Rectal smooth muscle tissue (tissue), 1 donor: ENCODE results near the gene PDZD8.

ENCODE experiments used
- H3K27ac ChIP-seq: one replicate; pipeline ENCODE4 v1.7.0; 2013; ENCODE audit warnings: low read depth, low read length, inconsistent platforms
- H3K27me3 ChIP-seq: one replicate; pipeline ENCODE4 v1.7.0; 2013; ENCODE audit warnings: low read length; ENCODE audit not compliant: control insufficient read depth, insufficient read depth
- H3K36me3 ChIP-seq: one replicate; pipeline ENCODE4 v1.7.0; 2013; ENCODE audit warnings: low read length; ENCODE audit not compliant: control insufficient read depth, insufficient read depth
- H3K4me1 ChIP-seq: one replicate; pipeline ENCODE4 v1.7.0; 2013; ENCODE audit warnings: low read length; ENCODE audit not compliant: control insufficient read depth, insufficient read depth
- H3K4me3 ChIP-seq: one replicate; pipeline ENCODE4 v1.7.0; 2013; ENCODE audit warnings: low read length
- H3K9ac ChIP-seq: one replicate; pipeline ENCODE4 v1.7.0; 2013; ENCODE audit warnings: low read length

PDZD8 gene

DNA sequence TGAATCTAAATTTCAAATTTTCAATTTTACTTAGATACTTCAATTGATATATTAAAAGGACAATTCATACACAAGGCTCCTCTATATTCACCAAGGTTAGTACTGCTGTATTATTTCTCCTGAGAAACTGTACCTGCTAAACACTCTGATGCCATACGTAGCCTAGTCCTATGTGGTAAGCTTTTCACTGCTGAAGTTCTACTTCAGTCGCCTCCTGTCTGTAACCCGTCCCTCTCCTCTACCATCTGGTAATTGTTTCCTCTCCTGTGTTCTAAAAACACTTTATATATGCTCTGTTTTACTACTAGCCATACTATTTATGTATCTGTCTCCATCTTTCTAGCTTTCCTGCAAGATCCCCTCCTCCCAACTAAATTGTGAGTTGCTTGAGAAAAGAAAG lies 20.2 kb downstream of the PDZD8 start:
- Histone ChIP-seq H3K27ac (no peak overlapping the region), H3K9ac (no peak overlapping the region), H3K27me3 (no peaks in the 10 kb centered on the region), H3K36me3 (no peaks in the 10 kb centered on the region), H3K4me1 (peaks cover 6% of the 10 kb centered on the region), H3K4me3 (no peak overlapping the region)

DNA sequence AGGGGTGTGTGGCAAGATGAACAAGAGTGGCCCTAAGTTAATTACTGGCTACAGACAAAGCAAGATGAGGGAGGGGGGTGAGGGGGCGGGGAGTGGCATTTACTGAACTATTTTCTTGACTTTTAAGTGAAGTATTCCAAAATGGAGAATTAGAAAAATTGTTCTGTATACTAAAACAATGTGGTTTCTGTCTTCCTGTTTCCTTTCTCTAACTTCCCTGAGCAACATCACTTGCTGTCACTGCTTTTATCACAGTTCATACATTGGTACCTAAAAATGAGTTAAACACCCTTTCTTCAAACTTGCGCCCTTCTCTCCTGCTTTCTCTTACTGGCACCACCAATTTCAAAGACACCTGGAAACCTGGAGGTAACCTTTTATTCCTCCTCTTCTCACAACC lies 21.6 kb downstream of the PDZD8 start:
- Histone ChIP-seq H3K36me3 (no peaks in the 10 kb centered on the region), H3K27ac (no peak overlapping the region), H3K9ac (no peak overlapping the region), H3K27me3 (no peaks in the 10 kb centered on the region), H3K4me3 (no peak overlapping the region), H3K4me1 (peaks cover 6% of the 10 kb centered on the region)

DNA sequence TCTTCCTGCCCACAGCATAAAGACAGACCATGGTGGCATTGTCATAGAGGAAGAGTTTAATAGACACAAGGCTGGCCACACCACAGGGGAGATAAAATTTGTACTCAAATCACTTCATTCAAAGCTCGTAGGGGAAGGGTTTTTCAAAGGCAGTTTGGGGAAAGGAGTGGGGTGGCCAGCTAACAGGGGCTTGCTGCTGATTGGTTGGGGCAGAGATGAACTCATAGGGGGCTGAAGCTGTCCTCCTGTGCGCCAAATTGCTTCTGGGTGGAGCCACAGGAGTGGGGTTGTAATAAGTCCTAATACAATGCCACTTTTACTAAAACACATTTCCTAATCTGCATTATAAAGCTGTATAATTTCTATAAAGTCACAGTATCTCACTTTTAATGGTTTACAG lies 22.5 kb downstream of the PDZD8 start:
- no peaks in the 10 kb centered on the region for H3K36me3 ChIP-seq
- no peaks in the 10 kb centered on the region for H3K27me3 ChIP-seq
- H3K9ac ChIP-seq: no peak overlapping the region
- no peak overlapping the region for H3K4me3 ChIP-seq
- no peak overlapping the region for H3K27ac ChIP-seq
- H3K4me1 ChIP-seq: peaks cover 6% of the 10 kb centered on the region

- no peak overlapping the region for H3K9ac ChIP-seq
- H3K36me3 ChIP-seq: no peaks in the 10 kb centered on the region
- no peak overlapping the region for H3K4me3 ChIP-seq
- no peak overlapping the region for H3K27ac ChIP-seq
- H3K4me1 ChIP-seq: peaks cover 6% of the 10 kb centered on the region
- no peaks in the 10 kb centered on the region for H3K27me3 ChIP-seq
Measured at GRCh38 chr10:117351996-117352395, 23.2 kb downstream of the PDZD8 start.

- Histone ChIP-seq H3K4me3 (no peak overlapping the region), H3K36me3 (no peaks in the 10 kb centered on the region), H3K4me1 (peaks cover 6% of the 10 kb centered on the region), H3K9ac (no peak overlapping the region), H3K27ac (no peak overlapping the region), H3K27me3 (no peaks in the 10 kb centered on the region)
Measured at GRCh38 chr10:117351558-117351957, 23.7 kb downstream of the PDZD8 start.

DNA sequence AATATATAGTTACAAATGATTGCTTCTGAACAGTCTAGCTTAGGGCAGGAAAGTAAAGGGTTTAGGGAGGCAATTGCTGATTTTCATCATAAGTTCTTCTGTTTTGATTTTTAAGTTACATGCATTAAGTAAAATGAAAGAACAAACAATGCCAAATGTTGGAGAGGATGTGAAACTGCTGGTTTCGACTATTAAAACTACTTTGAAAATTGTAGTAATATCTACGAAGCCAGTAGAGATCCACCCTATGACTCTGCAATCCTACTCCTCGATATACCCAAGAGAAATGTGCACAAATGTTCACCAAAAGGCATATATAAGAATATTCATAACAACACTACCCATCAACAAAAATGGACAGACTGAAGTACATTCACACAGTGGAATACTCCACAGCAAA lies 24.3 kb downstream of the PDZD8 start:
- H3K9ac ChIP-seq: no peak overlapping the region
- H3K36me3 ChIP-seq: no peaks in the 10 kb centered on the region
- no peak overlapping the region for H3K27ac ChIP-seq
- H3K27me3 ChIP-seq: no peaks in the 10 kb centered on the region
- H3K4me1 ChIP-seq: peaks cover 6% of the 10 kb centered on the region
- no peak overlapping the region for H3K4me3 ChIP-seq

- Histone ChIP-seq H3K4me3 (no peak overlapping the region), H3K36me3 (no peaks in the 10 kb centered on the region), H3K9ac (no peak overlapping the region), H3K27me3 (no peaks in the 10 kb centered on the region), H3K27ac (no peak overlapping the region), H3K4me1 (no peaks in the 10 kb centered on the region)
Measured at GRCh38 chr10:117348236-117348635, 27.0 kb downstream of the PDZD8 start.

GRCh38 chr10:117346574-117346973 lies 28.7 kb downstream of the PDZD8 start:
- Histone ChIP-seq H3K27me3 (no peaks in the 10 kb centered on the region), H3K4me1 (no peaks in the 10 kb centered on the region), H3K4me3 (peak overlapping the region; percentile 7), H3K36me3 (no peaks in the 10 kb centered on the region), H3K9ac (no peak overlapping the region), H3K27ac (no peak overlapping the region)

DNA sequence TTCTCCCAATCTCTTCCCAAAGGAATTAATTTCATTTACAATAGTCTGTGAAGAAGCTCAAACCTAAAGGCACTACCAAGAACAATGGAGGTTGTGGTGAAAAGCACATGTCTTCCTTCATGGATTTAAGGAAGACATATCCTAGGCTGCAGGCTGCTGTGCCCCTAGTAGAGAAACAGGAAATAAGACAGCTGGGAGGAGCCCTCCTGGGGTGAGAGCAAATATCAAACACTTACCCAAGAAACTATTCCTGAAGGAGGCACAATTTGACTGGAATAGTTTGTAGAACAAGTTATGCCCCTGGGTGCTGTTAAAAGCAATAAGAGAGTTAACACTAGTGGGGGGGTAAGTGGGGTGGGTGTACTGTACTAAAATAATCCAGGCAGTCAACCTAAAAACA lies 30.1 kb downstream of the PDZD8 start:
- no peak overlapping the region for H3K9ac ChIP-seq
- H3K27me3 ChIP-seq: no peaks in the 10 kb centered on the region
- H3K4me3 ChIP-seq: no peak overlapping the region
- no peak overlapping the region for H3K27ac ChIP-seq
- H3K36me3 ChIP-seq: no peaks in the 10 kb centered on the region
- no peaks in the 10 kb centered on the region for H3K4me1 ChIP-seq

GRCh38 chr10:117342641-117343040 lies 32.6 kb downstream of the PDZD8 start:
- H3K9ac ChIP-seq: no peak overlapping the region
- no peaks in the 10 kb centered on the region for H3K36me3 ChIP-seq
- H3K4me3 ChIP-seq: no peak overlapping the region
- no peak overlapping the region for H3K27ac ChIP-seq
- no peaks in the 10 kb centered on the region for H3K27me3 ChIP-seq
- no peaks in the 10 kb centered on the region for H3K4me1 ChIP-seq

DNA sequence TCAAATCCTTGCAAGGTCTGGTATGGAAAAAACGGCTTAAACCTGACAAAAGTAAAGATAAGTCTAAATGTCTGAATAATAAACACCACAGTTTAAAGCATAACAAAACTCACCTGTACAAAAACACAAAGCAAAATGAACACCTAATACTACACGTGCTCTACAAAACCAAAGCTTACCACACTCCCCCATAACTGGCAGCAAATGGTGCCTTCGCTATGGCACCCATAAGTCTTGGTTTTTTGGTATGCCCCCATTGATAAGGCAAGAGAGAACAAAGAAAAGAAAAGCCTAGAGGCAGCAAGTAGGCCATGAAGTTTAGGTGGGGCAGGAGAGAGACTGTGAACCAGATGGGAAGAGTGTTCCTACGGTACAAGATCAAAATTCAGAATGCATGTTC lies 34.2 kb downstream of the PDZD8 start:
- no peak overlapping the region for H3K27ac ChIP-seq
- no peak overlapping the region for H3K9ac ChIP-seq
- no peaks in the 10 kb centered on the region for H3K36me3 ChIP-seq
- no peaks in the 10 kb centered on the region for H3K27me3 ChIP-seq
- H3K4me1 ChIP-seq: no peaks in the 10 kb centered on the region
- no peak overlapping the region for H3K4me3 ChIP-seq

- Histone ChIP-seq H3K36me3 (peaks cover 2% of the 10 kb centered on the region), H3K4me3 (no peak overlapping the region), H3K27me3 (no peaks in the 10 kb centered on the region), H3K9ac (no peak overlapping the region), H3K27ac (no peak overlapping the region), H3K4me1 (no peaks in the 10 kb centered on the region)
Measured at GRCh38 chr10:117339979-117340378, 35.3 kb downstream of the PDZD8 start.

DNA sequence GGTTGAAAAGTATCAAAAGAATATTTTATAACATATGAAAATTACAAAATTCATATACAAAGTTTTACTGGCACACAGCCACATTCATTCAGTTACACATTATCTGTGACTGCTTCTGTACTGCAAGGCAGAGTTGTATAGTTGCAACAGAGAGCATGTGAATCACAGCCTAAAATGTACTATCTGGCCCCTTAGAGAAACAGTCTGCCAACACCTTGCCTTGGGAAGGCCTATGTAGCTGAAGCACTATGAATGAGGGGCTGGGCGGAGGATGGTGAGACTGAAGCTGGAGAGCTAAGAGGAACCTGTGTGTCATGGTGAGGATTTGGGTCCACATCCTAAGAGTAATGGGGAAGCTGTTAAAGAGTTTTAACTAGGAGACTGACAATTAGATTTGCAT lies 35.7 kb downstream of the PDZD8 start:
- H3K27ac ChIP-seq: no peak overlapping the region
- H3K4me1 ChIP-seq: no peaks in the 10 kb centered on the region
- H3K36me3 ChIP-seq: peaks cover 2% of the 10 kb centered on the region
- H3K4me3 ChIP-seq: no peak overlapping the region
- H3K27me3 ChIP-seq: no peaks in the 10 kb centered on the region
- no peak overlapping the region for H3K9ac ChIP-seq

DNA sequence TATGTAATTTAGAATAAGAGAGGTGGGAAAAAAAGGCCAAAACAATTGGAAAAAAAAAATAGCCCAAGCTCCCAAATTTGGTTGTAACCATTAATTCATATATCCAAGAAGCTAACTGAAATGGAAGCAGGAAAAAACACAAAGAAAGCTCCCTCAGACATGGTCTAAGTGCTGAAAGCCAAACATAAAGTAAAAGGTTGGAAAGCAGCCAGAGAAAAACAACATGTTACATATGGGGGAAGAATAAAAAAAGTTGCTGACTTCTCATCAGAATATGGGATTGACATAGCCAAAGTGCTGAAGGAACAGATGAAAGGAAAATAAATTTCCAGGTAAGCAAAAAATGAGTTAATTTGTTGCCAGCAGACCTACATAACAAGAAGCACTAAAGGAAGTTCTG lies 40.3 kb downstream of the PDZD8 start:
- Histone ChIP-seq H3K4me1 (no peaks in the 10 kb centered on the region), H3K9ac (no peak overlapping the region), H3K27ac (no peak overlapping the region), H3K36me3 (peaks cover 2% of the 10 kb centered on the region), H3K4me3 (no peak overlapping the region), H3K27me3 (no peaks in the 10 kb centered on the region)
